Caco-2 (cell line): ENCODE measurements around the gene CSTPP1. TPM values are rescaled to one million over a fixed set of nuclear protein-coding genes. Genes with fewer than 3 reads are reported as not detected.
"Not testable (repeated sequence)": the region's sequence is repeated elsewhere in the genome, so short reads cannot be mapped to it uniquely, and the experiment has no call there.

Experiments
- BruUV-seq: library from RNA; stranded (reverse); fragments of 400-500 nt; replicated peaks from 2 replicates; lab custom pipeline; 2021; lab: Mats Ljungman, UMichigan
- CTCF ChIA-PET: fragments of 300-600 bp; sonication (Branson Sonifier 250); formaldehyde crosslinking; loops from one replicate; lab custom pipeline; 2022; ENCODE audit warnings: antibody characterized with exemption; lab: Charles Lee
- POLR2A ChIA-PET: fragments of 300-600 bp; sonication (Branson Sonifier 250); formaldehyde crosslinking; loops from one replicate; lab custom pipeline; 2022; ENCODE audit warnings: antibody characterized with exemption; lab: Charles Lee
- DNase-seq, 2 experiments: peaks; one replicate each; pipeline versions ENCODE4 v3.0.0 to v3.0.0-alpha.2; 2020 to 2022
- H3K27me3 ChIP-seq: replicated peaks from 2 replicates; pipeline ENCODE4 v1.6.0; 2011; ENCODE audit warnings: low read length; ENCODE audit not compliant: control insufficient read depth, insufficient read depth
- H3K36me3 ChIP-seq: 2 replicates; pipeline ENCODE4 v1.5.1; 2011; ENCODE audit warnings: low read length; ENCODE audit not compliant: control insufficient read depth, insufficient read depth
- H3K4me1 ChIP-seq: fragments of 250-450 bp; sonication (Bioruptor Pico); 2 replicates; pipeline ENCODE4 v1.5.1; 2020; ENCODE audit warnings: mild to moderate bottlenecking
- H3K4me3 ChIP-seq: 2 replicates; pipeline ENCODE4 v1.5.1; 2011; ENCODE audit warnings: low read depth, mild to moderate bottlenecking, control low read depth, low read length
- H3K9me3 ChIP-seq: fragments of 250-450 bp; sonication (Bioruptor Pico); 2 replicates; pipeline ENCODE4 v1.5.1; 2020; ENCODE audit warnings: mild to moderate bottlenecking, moderate library complexity
- H3K27ac Mint-ChIP-seq: one replicate; pipeline ENCODE4 v1.8.0; 2022; ENCODE audit warnings: mixed read lengths; ENCODE audit not compliant: unreplicated experiment
- H3K27me3 Mint-ChIP-seq: one replicate; pipeline ENCODE4 v1.8.0; 2022; ENCODE audit warnings: mixed read lengths; ENCODE audit not compliant: insufficient read depth, unreplicated experiment
- H3K36me3 Mint-ChIP-seq: one replicate; pipeline ENCODE4 v1.8.0; 2022; ENCODE audit warnings: mild to moderate bottlenecking, mixed read lengths; ENCODE audit not compliant: insufficient read depth, unreplicated experiment
- H3K4me1 Mint-ChIP-seq: one replicate; pipeline ENCODE4 v1.8.0; 2022; ENCODE audit warnings: low read depth, mixed read lengths; ENCODE audit not compliant: unreplicated experiment
- H3K4me3 Mint-ChIP-seq: one replicate; pipeline ENCODE4 v1.8.0; 2022; ENCODE audit warnings: mild to moderate bottlenecking, moderate library complexity, mixed read lengths; ENCODE audit not compliant: unreplicated experiment
- H3K9me3 Mint-ChIP-seq: one replicate; pipeline ENCODE4 v1.8.0; 2022; ENCODE audit warnings: mixed read lengths; ENCODE audit not compliant: unreplicated experiment
- intact Hi-C: fragments of 100-400 bp; cut with micrococcal nuclease; formaldehyde crosslinking; loops from one replicate; pipeline ENCODE4 v1.10.0; 2022; ENCODE audit not compliant: unreplicated experiment
- total RNA-seq: library from RNA; stranded (reverse); gene quantifications from 2 replicates; pipeline ENCODE4 v1.2.3, GENCODE V29; 2022
- TF ChIP-seq, protein P1 (sequence below), 2 experiments: fragments of 200-600 bp in 1 of 2; IDR thresholded peaks; 1 replicate in 1 of 2; 2 replicates in 1 of 2; pipeline versions ENCODE4 v1.5.1 to v1.8.0; 2011 to 2022; ENCODE audit warnings: antibody characterized with exemption in 1 of 2, control low read depth in 1 of 2, inconsistent platforms in 1 of 2, low read depth in 1 of 2, low read length in 1 of 2, mild to moderate bottlenecking in 1 of 2, moderate library complexity in 1 of 2; ENCODE audit not compliant: insufficient read depth in 1 of 2, severe bottlenecking in 1 of 2, unreplicated experiment in 1 of 2

The CSTPP1 gene
- total RNA-seq, 1 experiment from 2014 or later: 22.9 TPM

DNA sequence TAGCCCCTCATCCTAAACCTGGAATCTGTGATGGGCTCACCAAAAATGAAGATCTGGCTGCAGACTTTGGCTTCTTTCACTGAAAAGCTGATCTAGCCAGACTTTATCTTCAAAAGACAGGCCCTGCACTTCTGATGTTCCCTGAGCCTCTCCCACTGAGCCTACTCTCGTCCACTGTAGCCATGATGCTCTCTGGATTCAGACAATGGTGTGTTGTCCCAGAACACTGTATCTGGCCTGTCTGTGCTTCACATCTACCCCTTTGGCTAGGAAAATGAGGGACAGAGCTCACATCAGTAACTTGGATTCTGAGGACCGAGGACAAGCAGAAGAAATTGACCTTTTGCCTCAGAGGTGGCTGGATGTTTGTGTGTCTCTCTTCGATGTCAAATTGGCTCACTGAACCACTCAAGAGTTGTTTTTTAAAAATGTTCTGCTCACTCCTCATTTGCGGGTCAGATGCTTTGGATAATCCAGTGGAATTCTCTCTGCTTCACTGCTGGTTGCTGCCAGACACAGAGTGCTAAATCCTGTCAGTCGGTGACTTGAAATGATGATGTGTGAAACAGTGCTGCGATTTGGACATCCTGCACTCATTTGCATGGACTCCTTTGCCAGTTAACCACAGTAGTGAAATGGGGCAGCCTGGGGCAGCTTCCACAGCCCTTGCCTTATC lies 172.6 kb downstream of the CSTPP1 start:
- H3K4me3 Mint-ChIP-seq: no peak overlapping the region
- no peaks in the 10 kb centered on the region for H3K36me3 Mint-ChIP-seq
- Histone ChIP-seq H3K4me1 (peaks cover 27% of the 10 kb centered on the region), H3K9me3 (no peaks in the 10 kb centered on the region), H3K36me3 (no peaks in the 10 kb centered on the region), H3K27me3 (no peaks in the 10 kb centered on the region), H3K4me3 (no peak overlapping the region)
- H3K4me1 Mint-ChIP-seq: peaks cover 16% of the 10 kb centered on the region
- DNase-seq: no peak
- ChIA-PET POLR2A (no interaction called here), CTCF (no interaction called here)
- H3K27ac Mint-ChIP-seq: no peak overlapping the region
- TF ChIP-seq, protein P1, sequence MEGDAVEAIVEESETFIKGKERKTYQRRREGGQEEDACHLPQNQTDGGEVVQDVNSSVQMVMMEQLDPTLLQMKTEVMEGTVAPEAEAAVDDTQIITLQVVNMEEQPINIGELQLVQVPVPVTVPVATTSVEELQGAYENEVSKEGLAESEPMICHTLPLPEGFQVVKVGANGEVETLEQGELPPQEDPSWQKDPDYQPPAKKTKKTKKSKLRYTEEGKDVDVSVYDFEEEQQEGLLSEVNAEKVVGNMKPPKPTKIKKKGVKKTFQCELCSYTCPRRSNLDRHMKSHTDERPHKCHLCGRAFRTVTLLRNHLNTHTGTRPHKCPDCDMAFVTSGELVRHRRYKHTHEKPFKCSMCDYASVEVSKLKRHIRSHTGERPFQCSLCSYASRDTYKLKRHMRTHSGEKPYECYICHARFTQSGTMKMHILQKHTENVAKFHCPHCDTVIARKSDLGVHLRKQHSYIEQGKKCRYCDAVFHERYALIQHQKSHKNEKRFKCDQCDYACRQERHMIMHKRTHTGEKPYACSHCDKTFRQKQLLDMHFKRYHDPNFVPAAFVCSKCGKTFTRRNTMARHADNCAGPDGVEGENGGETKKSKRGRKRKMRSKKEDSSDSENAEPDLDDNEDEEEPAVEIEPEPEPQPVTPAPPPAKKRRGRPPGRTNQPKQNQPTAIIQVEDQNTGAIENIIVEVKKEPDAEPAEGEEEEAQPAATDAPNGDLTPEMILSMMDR (IDR thresholded peaks at IDR 0.05; ENCODE audit: insufficient read depth in 1 of 2, low read depth in 1 of 2, low read length in 1 of 2, severe bottlenecking in 1 of 2, unreplicated experiment in 1 of 2): no peak
- no TSS peak for BruUV-seq
- intact Hi-C loops: no loop called here
- H3K9me3 Mint-ChIP-seq: no peaks in the 10 kb centered on the region
- H3K27me3 Mint-ChIP-seq: no peaks in the 10 kb centered on the region

DNA sequence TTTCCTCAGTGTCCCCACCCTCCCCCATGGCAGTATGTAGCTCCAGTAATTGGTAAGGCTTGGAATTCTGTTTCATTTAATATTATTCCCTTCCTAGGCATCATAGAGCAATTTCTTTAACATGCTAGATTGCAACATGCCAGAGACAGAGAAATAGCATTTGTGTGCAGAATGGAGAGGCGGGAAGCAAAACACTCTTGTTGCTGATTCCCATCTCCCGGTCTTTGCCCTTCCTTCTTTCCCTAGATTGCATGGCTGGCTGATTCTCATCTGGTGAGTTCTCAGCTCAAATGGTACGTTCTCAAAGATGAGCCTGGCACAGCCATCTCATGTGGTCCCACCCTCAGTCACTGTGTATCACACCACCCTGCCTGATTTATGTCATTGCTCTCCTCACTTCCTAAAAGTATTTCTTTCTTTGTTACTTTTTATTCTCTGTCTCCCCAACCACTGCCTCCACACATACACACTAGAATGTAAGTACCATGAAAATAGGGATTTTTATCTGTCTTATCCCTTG lies 173.2 kb downstream of the CSTPP1 start:
- peaks cover 12% of the 10 kb centered on the region for H3K4me1 Mint-ChIP-seq
- Histone ChIP-seq H3K27me3 (no peaks in the 10 kb centered on the region), H3K9me3 (no peaks in the 10 kb centered on the region), H3K36me3 (no peaks in the 10 kb centered on the region), H3K4me1 (peaks cover 21% of the 10 kb centered on the region), H3K4me3 (no peak overlapping the region)
- ChIA-PET POLR2A (no interaction called here), CTCF (no interaction called here)
- no peak overlapping the region for H3K27ac Mint-ChIP-seq
- no peaks in the 10 kb centered on the region for H3K36me3 Mint-ChIP-seq
- no peak for DNase-seq
- no peaks in the 10 kb centered on the region for H3K27me3 Mint-ChIP-seq
- TF ChIP-seq, protein P1 (IDR thresholded peaks at IDR 0.05; ENCODE audit: insufficient read depth in 1 of 2, low read depth in 1 of 2, low read length in 1 of 2, severe bottlenecking in 1 of 2, unreplicated experiment in 1 of 2): no peak
- BruUV-seq: no TSS peak
- no peak overlapping the region for H3K4me3 Mint-ChIP-seq
- H3K9me3 Mint-ChIP-seq: no peaks in the 10 kb centered on the region
- intact Hi-C loops: no loop called here

DNA sequence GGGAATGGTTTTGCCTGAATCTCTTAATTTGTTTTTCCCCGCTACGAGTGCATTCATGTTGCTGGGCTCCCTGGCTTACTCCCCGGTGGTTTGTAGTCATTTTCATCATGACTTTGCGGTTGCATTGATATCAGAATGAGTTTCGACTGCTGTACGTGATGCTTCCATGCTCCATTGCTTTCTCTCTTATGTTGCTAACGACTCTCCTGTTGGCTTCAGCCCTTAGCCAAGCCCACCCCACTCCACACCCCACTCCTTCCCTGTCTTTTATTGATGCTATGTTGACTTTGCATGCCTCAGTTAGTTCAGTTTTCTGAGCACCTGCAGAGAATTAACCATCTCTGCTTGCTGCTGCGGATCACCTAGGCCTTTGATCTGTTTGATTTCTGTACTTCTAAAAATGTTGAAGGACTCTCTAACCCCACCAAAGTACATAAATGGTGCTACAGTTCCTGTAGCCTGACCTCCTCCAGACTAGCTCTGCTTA lies 174.8 kb downstream of the CSTPP1 start:
- Histone ChIP-seq H3K9me3 (no peaks in the 10 kb centered on the region), H3K36me3 (no peaks in the 10 kb centered on the region), H3K4me3 (no peak overlapping the region), H3K27me3 (no peaks in the 10 kb centered on the region), H3K4me1 (peaks cover 10% of the 10 kb centered on the region; the same call in 1 of the 2 replicates)
- H3K9me3 Mint-ChIP-seq: no peaks in the 10 kb centered on the region
- BruUV-seq: no TSS peak
- TF ChIP-seq, protein P1 (IDR thresholded peaks at IDR 0.05; ENCODE audit: insufficient read depth in 1 of 2, low read depth in 1 of 2, low read length in 1 of 2, severe bottlenecking in 1 of 2, unreplicated experiment in 1 of 2): no peak
- peaks cover 18% of the 10 kb centered on the region for H3K4me1 Mint-ChIP-seq
- intact Hi-C loops: no loop called here
- no peak overlapping the region for H3K4me3 Mint-ChIP-seq
- no peaks in the 10 kb centered on the region for H3K27me3 Mint-ChIP-seq
- CTCF ChIA-PET: interaction anchor here (0.6 to 0.7 kb wide), 2 partner anchors 42 to 57 kb away, joined by 3 to 8 read pairs; no protein-coding TSS in a partner anchor
- no peak overlapping the region for H3K27ac Mint-ChIP-seq
- H3K36me3 Mint-ChIP-seq: no peaks in the 10 kb centered on the region
- no peak for DNase-seq
- POLR2A ChIA-PET: no interaction called here

DNA sequence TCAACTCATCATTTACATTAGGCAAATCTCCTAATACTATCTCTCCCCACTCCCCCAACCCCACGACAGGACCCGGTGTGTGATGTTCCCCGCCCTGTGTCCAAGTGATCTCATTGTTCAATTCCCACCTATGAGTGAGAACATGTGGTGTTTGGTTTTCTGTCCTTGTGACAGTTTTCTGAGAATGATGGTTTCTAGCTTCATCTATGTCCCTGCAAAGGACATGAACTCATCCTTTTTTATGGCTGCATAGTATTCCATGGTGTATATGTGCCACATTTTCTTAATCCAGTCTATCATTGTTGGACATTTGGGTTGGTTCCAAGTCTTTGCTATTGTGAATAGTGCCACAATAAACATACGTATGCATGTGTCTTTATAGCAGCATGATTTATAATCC lies 176.4 kb downstream of the CSTPP1 start:
- H3K27ac Mint-ChIP-seq, H3K36me3 ChIP-seq, H3K27me3 ChIP-seq, H3K36me3 Mint-ChIP-seq, DNase-seq, H3K9me3 Mint-ChIP-seq, H3K4me3 ChIP-seq, H3K4me3 Mint-ChIP-seq, H3K9me3 ChIP-seq, H3K27me3 Mint-ChIP-seq, intact Hi-C loops, POLR2A ChIA-PET, CTCF ChIA-PET, BruUV-seq: not testable (repeated sequence)
- H3K4me1 Mint-ChIP-seq: peaks cover 18% of the 10 kb centered on the region
- H3K4me1 ChIP-seq: peaks cover 10% of the 10 kb centered on the region; the same call in 1 of the 2 replicates
